Testis (tissue), 2 donors: ENCODE data around the gene PLXNB1.

Source experiments
- CTCF ChIP-seq, 3 experiments: fragments of 450-650 bp in 2 of 3; fragments of 200-600 bp in 1 of 3; sonication (generic) in 1 of 3; IDR thresholded peaks; one replicate each; pipeline ENCODE4 v1.5.1; 2016 to 2019; ENCODE audit warnings: antibody characterized with exemption in 3 of 3, mild to moderate bottlenecking in 2 of 3, moderate library complexity in 1 of 3
- POLR2A ChIP-seq: fragments of 450-650 bp; IDR thresholded peaks from one replicate; pipeline ENCODE4 v1.6.1; 2017; ENCODE audit warnings: antibody characterized with exemption, mild to moderate bottlenecking, moderate library complexity

GRCh38 chr3:48415251-48415953, 14.5 kb downstream of the PLXNB1 start:
- TF ChIP-seq CTCF (IDR thresholded peaks at IDR 0.05) (no peak), POLR2A (no peak)
